Stimulated activated CD4-positive, alpha-beta T cell treated with anti-CD3 and anti-CD28 coated beads, Interleukin-4, amount 100 ng/mL, for 24 hours (primary cell): ENCODE measurements around the gene KLHL6.
"Not testable (repeated sequence)": the region's sequence is repeated elsewhere in the genome, so short reads cannot be mapped to it uniquely, and the experiment has no call there.

Source experiments
- DNase-seq: peaks from one replicate; pipeline ENCODE4 v3.0.0-alpha.2; 2020

KLHL6 gene

GRCh38 chr3:183555541-183556081 lies at the start of gene KLHL6:
Gene KLHL6 (minus strand): TSS chr3:183555706. CDS start chr3:183555653, 53 bp downstream.
- peak; percentile 79 for DNase-seq

GRCh38 chr3:183597959-183598358 lies 42.5 kb upstream of the KLHL6 start:
- no peak for DNase-seq

GRCh38 chr3:183594636-183595035 lies 39.1 kb upstream of the KLHL6 start:
- no peak for DNase-seq

GRCh38 chr3:183592821-183593220 lies 37.3 kb upstream of the KLHL6 start:
- DNase-seq, result no peak

GRCh38 chr3:183591881-183592521 lies 36.5 kb upstream of the KLHL6 start:
- DNase-seq, result no peak

GRCh38 chr3:183590442-183590841 lies 34.9 kb upstream of the KLHL6 start:
- no peak for DNase-seq

- DNase-seq, result no peak
Observed at GRCh38 chr3:183587336-183587735, 31.8 kb upstream of the KLHL6 start.

- no peak for DNase-seq
Observed at GRCh38 chr3:183586477-183586876, 31.0 kb upstream of the KLHL6 start.

GRCh38 chr3:183584914-183585280 lies 29.4 kb upstream of the KLHL6 start:
- no peak for DNase-seq

GRCh38 chr3:183584246-183584913 lies 28.9 kb upstream of the KLHL6 start:
- DNase-seq, result no peak

- DNase-seq, result no peak
Observed at GRCh38 chr3:183583331-183584245, 28.1 kb upstream of the KLHL6 start.

- no peak for DNase-seq
Observed at GRCh38 chr3:183582161-183582560, 26.7 kb upstream of the KLHL6 start.

- no peak for DNase-seq
Observed at GRCh38 chr3:183581496-183582155, 26.1 kb upstream of the KLHL6 start.

GRCh38 chr3:183579967-183580900 lies 24.7 kb upstream of the KLHL6 start:
- no peak for DNase-seq

- no peak for DNase-seq
Observed at GRCh38 chr3:183578179-183578578, 22.7 kb upstream of the KLHL6 start.

GRCh38 chr3:183577346-183577745 lies 21.8 kb upstream of the KLHL6 start:
- no peak for DNase-seq

GRCh38 chr3:183576487-183577107 lies 21.1 kb upstream of the KLHL6 start:
- DNase-seq, result no peak

GRCh38 chr3:183572935-183573334 lies 17.4 kb upstream of the KLHL6 start:
- DNase-seq, result no peak

GRCh38 chr3:183570191-183570590 lies 14.7 kb upstream of the KLHL6 start:
- DNase-seq, result not testable (repeated sequence)

- no peak for DNase-seq
Observed at GRCh38 chr3:183566880-183567279, 11.4 kb upstream of the KLHL6 start.

GRCh38 chr3:183564046-183564445 lies 8.5 kb upstream of the KLHL6 start:
- DNase-seq, result no peak
